Stimulated activated CD8-positive, alpha-beta memory T cell treated with anti-CD3 and anti-CD28 coated beads, Interleukin-2, amount 100 ng/mL, for 1 hour (primary cell): ENCODE measurements around the gene HS3ST6.
"Not testable (repeated sequence)": the region's sequence is repeated elsewhere in the genome, so short reads cannot be mapped to it uniquely, and the experiment has no call there.

Source experiments
- DNase-seq, 2 donors: peaks; one replicate each; pipeline ENCODE4 v3.0.0-alpha.2; 2020; ENCODE audit warnings: low read depth in 2 of 2

HS3ST6 gene

GRCh38 chr16:1877804-1878203 is 40.4 kb downstream of the HS3ST6 start:
- DNase-seq, result no peak

- DNase-seq, result no peak
These were observed 41.1 kb downstream of the HS3ST6 start for GRCh38 chr16:1877089-1877488.

GRCh38 chr16:1876468-1876867 is 41.7 kb downstream of the HS3ST6 start:
- no peak for DNase-seq

- DNase-seq, result not testable (repeated sequence)
These were observed 42.1 kb downstream of the HS3ST6 start for GRCh38 chr16:1876066-1876465.

- no peak for DNase-seq
These were observed 43.4 kb downstream of the HS3ST6 start for GRCh38 chr16:1874854-1875253.

GRCh38 chr16:1871974-1872635 is 46.1 kb downstream of the HS3ST6 start, which contains the start of gene MEIOB:
MEIOB (minus strand) TSS chr16:1872164; CDS start chr16:1868175, 3,989 bp downstream.
- DNase-seq, result peak in 1 of 2 donors; percentile 12

- DNase-seq, result no peak
These were observed 47.7 kb downstream of the HS3ST6 start for GRCh38 chr16:1870365-1871082.

- no peak for DNase-seq
These were observed 52.1 kb downstream of the HS3ST6 start for GRCh38 chr16:1865902-1866690.

GRCh38 chr16:1863681-1864460 is 54.3 kb downstream of the HS3ST6 start:
- DNase-seq, result no peak

- no peak for DNase-seq
These were observed 55.8 kb downstream of the HS3ST6 start for GRCh38 chr16:1862394-1862793.

GRCh38 chr16:1861730-1862129 is 56.5 kb downstream of the HS3ST6 start:
- no peak for DNase-seq
